ENCODE results near the gene ZSCAN5B. TPM values are rescaled to one million over a fixed set of nuclear protein-coding genes. Genes with fewer than 3 reads are reported as not detected.

Gene ZSCAN5B
- total and polyA plus RNA-seq, 2 of the 13 experiments (the other 11 are each of a cell fraction or from before 2014, with no cell fraction given): not detected

DNA sequence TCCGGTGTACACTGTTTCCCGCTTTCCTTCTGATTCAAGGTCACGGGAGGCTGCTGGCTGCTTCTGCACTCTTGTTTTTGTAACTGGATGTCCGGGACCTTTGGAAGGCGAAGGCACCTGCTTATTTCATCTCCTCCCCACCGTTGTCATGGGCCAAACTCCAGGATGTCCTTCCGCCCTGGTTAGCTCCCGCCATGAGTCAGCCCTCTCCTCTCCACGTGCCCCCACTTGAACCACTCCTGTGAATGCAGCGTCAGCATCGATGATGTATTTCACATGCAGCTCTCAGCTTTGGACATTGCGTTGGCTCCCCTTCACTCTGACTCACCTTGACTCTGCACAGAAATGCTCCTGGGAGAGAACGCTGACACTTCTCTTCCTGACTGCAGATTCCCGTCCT, 27.3 kb downstream of the ZSCAN5B start (continued):
- no peak for TF ChIP-seq SMARCC2 (IDR thresholded peaks at IDR 0.05)
- peak; percentile 35; the same call in 1 of the 2 replicates for TF ChIP-seq IRF2 (CRISPR knock-in tag; IDR thresholded peaks at IDR 0.05)
- no peak for TF ChIP-seq ZNF773 (CRISPR knock-in tag; IDR thresholded peaks at IDR 0.05; ENCODE audit: borderline replicate concordance)
- no peak for TF ChIP-seq ZNF672 (CRISPR knock-in tag; IDR thresholded peaks at IDR 0.05)
- TF ChIP-seq ARNT (IDR thresholded peaks at IDR 0.05): no peak
- TF ChIP-seq ZNF816 (CRISPR knock-in tag; IDR thresholded peaks at IDR 0.05; ENCODE audit: borderline replicate concordance): no peak; the same call in 1 of the 2 replicates
- peak; percentile 45; the same call in 1 of the 2 replicates for TF ChIP-seq ZZZ3 (CRISPR knock-in tag; IDR thresholded peaks at IDR 0.05; ENCODE audit: borderline replicate concordance)
- no peak for TF ChIP-seq ZNF614 (CRISPR knock-in tag; IDR thresholded peaks at IDR 0.05; ENCODE audit: borderline replicate concordance)
- 0 out of 2 replicates have a peak, but pooled peaks have one; percentile 37 for TF ChIP-seq ZSCAN21 (CRISPR knock-in tag; IDR thresholded peaks at IDR 0.05; ENCODE audit: borderline replicate concordance)
- TF ChIP-seq, protein P1, sequence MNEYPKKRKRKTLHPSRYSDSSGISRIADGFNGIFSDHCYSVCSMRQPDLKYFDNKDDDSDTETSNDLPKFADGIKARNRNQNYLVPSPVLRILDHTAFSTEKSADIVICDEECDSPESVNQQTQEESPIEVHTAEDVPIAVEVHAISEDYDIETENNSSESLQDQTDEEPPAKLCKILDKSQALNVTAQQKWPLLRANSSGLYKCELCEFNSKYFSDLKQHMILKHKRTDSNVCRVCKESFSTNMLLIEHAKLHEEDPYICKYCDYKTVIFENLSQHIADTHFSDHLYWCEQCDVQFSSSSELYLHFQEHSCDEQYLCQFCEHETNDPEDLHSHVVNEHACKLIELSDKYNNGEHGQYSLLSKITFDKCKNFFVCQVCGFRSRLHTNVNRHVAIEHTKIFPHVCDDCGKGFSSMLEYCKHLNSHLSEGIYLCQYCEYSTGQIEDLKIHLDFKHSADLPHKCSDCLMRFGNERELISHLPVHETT (CRISPR knock-in tag; conservative IDR thresholded peaks at IDR 0.05): no peak
- TF ChIP-seq, protein P2, sequence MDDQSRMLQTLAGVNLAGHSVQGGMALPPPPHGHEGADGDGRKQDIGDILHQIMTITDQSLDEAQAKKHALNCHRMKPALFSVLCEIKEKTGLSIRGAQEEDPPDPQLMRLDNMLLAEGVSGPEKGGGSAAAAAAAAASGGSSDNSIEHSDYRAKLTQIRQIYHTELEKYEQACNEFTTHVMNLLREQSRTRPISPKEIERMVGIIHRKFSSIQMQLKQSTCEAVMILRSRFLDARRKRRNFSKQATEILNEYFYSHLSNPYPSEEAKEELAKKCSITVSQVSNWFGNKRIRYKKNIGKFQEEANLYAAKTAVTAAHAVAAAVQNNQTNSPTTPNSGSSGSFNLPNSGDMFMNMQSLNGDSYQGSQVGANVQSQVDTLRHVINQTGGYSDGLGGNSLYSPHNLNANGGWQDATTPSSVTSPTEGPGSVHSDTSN (CRISPR knock-in tag; IDR thresholded peaks at IDR 0.05; ENCODE audit: borderline replicate concordance): no peak
- TF ChIP-seq POLR2AphosphoS2 (IDR thresholded peaks at IDR 0.05; ENCODE audit: low read depth, low read length): no peak
- no peak for TF ChIP-seq KLF15 (CRISPR knock-in tag; IDR thresholded peaks at IDR 0.05; ENCODE audit: borderline replicate concordance)
- TF ChIP-seq SMARCE1 (IDR thresholded peaks at IDR 0.05; ENCODE audit: borderline replicate concordance): no peak
- no peak for TF ChIP-seq NCOA1 (CRISPR knock-in tag; IDR thresholded peaks at IDR 0.05)
- no peak for TF ChIP-seq EHMT2 (IDR thresholded peaks at IDR 0.05; ENCODE audit: borderline replicate concordance, low read depth, low read length)
- TF ChIP-seq, protein P3, sequence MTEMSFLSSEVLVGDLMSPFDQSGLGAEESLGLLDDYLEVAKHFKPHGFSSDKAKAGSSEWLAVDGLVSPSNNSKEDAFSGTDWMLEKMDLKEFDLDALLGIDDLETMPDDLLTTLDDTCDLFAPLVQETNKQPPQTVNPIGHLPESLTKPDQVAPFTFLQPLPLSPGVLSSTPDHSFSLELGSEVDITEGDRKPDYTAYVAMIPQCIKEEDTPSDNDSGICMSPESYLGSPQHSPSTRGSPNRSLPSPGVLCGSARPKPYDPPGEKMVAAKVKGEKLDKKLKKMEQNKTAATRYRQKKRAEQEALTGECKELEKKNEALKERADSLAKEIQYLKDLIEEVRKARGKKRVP (CRISPR knock-in tag; IDR thresholded peaks at IDR 0.05): peak in 1 of 2 experiments; percentile 67; a peak in 2 of 4 replicates
- no peak for TF ChIP-seq CENPT (CRISPR knock-in tag; IDR thresholded peaks at IDR 0.05; ENCODE audit: low read depth)
- peak; percentile 63; the same call in 1 of the 2 replicates for TF ChIP-seq ZNF431 (CRISPR knock-in tag; IDR thresholded peaks at IDR 0.05; ENCODE audit: borderline replicate concordance, low read depth)
- no peak for TF ChIP-seq ZFP37 (CRISPR knock-in tag; IDR thresholded peaks at IDR 0.05; ENCODE audit: borderline replicate concordance)
- TF ChIP-seq, protein P4, sequence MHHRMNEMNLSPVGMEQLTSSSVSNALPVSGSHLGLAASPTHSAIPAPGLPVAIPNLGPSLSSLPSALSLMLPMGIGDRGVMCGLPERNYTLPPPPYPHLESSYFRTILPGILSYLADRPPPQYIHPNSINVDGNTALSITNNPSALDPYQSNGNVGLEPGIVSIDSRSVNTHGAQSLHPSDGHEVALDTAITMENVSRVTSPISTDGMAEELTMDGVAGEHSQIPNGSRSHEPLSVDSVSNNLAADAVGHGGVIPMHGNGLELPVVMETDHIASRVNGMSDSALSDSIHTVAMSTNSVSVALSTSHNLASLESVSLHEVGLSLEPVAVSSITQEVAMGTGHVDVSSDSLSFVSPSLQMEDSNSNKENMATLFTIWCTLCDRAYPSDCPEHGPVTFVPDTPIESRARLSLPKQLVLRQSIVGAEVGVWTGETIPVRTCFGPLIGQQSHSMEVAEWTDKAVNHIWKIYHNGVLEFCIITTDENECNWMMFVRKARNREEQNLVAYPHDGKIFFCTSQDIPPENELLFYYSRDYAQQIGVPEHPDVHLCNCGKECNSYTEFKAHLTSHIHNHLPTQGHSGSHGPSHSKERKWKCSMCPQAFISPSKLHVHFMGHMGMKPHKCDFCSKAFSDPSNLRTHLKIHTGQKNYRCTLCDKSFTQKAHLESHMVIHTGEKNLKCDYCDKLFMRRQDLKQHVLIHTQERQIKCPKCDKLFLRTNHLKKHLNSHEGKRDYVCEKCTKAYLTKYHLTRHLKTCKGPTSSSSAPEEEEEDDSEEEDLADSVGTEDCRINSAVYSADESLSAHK (CRISPR knock-in tag; IDR thresholded peaks at IDR 0.05; ENCODE audit: borderline replicate concordance): no peak
- TF ChIP-seq, protein P5, sequence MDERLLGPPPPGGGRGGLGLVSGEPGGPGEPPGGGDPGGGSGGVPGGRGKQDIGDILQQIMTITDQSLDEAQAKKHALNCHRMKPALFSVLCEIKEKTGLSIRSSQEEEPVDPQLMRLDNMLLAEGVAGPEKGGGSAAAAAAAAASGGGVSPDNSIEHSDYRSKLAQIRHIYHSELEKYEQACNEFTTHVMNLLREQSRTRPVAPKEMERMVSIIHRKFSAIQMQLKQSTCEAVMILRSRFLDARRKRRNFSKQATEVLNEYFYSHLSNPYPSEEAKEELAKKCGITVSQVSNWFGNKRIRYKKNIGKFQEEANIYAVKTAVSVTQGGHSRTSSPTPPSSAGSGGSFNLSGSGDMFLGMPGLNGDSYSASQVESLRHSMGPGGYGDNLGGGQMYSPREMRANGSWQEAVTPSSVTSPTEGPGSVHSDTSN (CRISPR knock-in tag; IDR thresholded peaks at IDR 0.05): 0 out of 2 replicates have a peak, but pooled peaks have one; percentile 27
- TF ChIP-seq PRPF4 (IDR thresholded peaks at IDR 0.05; ENCODE audit: low read depth, low read length, poor library complexity, severe bottlenecking): no peak
- TF ChIP-seq CAMTA2 (CRISPR knock-in tag; IDR thresholded peaks at IDR 0.05; ENCODE audit: borderline replicate concordance): no peak
